ENCODE measurements around the gene ZNF628.

ZNF628 gene

GRCh38 chr19:55451163-55451964, 25.1 kb upstream of the ZNF628 start:
- DNase-seq = no peak

GRCh38 chr19:55451965-55452748, 24.3 kb upstream of the ZNF628 start:
- DNase-seq = peak; percentile 63

- peak; percentile 99 for DNase-seq
Measured at GRCh38 chr19:55452749-55453346, 23.6 kb upstream of the ZNF628 start.

GRCh38 chr19:55453511-55454260, 22.7 kb upstream of the ZNF628 start:
- no peak for DNase-seq

GRCh38 chr19:55454787-55455243, 21.6 kb upstream of the ZNF628 start:
- peak; percentile 66 for DNase-seq

GRCh38 chr19:55455576-55456235, 20.7 kb upstream of the ZNF628 start:
- no peak for DNase-seq

- DNase-seq = no peak
Measured at GRCh38 chr19:55456347-55456746, 20.1 kb upstream of the ZNF628 start.

GRCh38 chr19:55457683-55458457, 18.5 kb upstream of the ZNF628 start:
- DNase-seq = no peak

GRCh38 chr19:55459551-55459949, 16.9 kb upstream of the ZNF628 start:
- no peak for DNase-seq

- peak; percentile 88 for DNase-seq
Measured at GRCh38 chr19:55459950-55460657, 16.3 kb upstream of the ZNF628 start.

- peak; percentile 78 for DNase-seq
Measured at GRCh38 chr19:55460670-55461258, 15.7 kb upstream of the ZNF628 start.

- peak; percentile 100 for DNase-seq
Measured at GRCh38 chr19:55461259-55461973, 15.0 kb upstream of the ZNF628 start, which contains the start of gene ISOC2. Gene ISOC2 (minus strand): TSS chr19:55461642. CDS start chr19:55456486, 5,156 bp downstream.

GRCh38 chr19:55461974-55462626, 14.3 kb upstream of the ZNF628 start:
- no peak for DNase-seq

- no peak for DNase-seq
Measured at GRCh38 chr19:55462722-55463121, 13.7 kb upstream of the ZNF628 start.

- DNase-seq = no peak
Measured at GRCh38 chr19:55463583-55464031, 12.8 kb upstream of the ZNF628 start.

GRCh38 chr19:55464039-55464661, 12.3 kb upstream of the ZNF628 start:
- no peak for DNase-seq

GRCh38 chr19:55464662-55465054, 11.8 kb upstream of the ZNF628 start, which contains the start of gene C19orf85:
Gene C19orf85 (minus strand): TSS chr19:55464751. CDS start chr19:55464554, 197 bp downstream.
- peak; percentile 89 for DNase-seq

All from NCI-H2227 treated with DMSO at 0.1 percent for 48 hours (cell line).